Right atrium auricular region (tissue), 2 donors: Measurements from ENCODE around the gene CD6. TPM values are rescaled to one million over a fixed set of nuclear protein-coding genes. Genes with fewer than 3 reads are reported as not detected.

Experiments
- DNase-seq: peaks from one replicate; pipeline ENCODE4 v3.0.0-alpha.2; 2019; ENCODE audit warnings: low spot score
- H3K27ac ChIP-seq, 2 donors: fragments of 200-600 bp; sonication (generic); 1 replicate in 1 of 2; 2 replicates in 1 of 2; pipeline ENCODE4 v1.5.1; 2016 to 2019
- H3K27me3 ChIP-seq, 2 donors: fragments of 200-600 bp; sonication (generic); one replicate each; pipeline versions ENCODE4 v1.5.1 to v1.6.0; 2017 to 2019
- H3K36me3 ChIP-seq: fragments of 200-600 bp; sonication (generic); one replicate; pipeline ENCODE4 v1.5.1; 2016
- H3K4me1 ChIP-seq, 2 donors: fragments of 200-600 bp; sonication (generic); one replicate each; pipeline versions ENCODE4 v1.5.1 to v1.6.0; 2017 to 2019
- H3K4me3 ChIP-seq, 2 donors: fragments of 200-600 bp; sonication (generic); 1 replicate in 1 of 2; 2 replicates in 1 of 2; pipeline ENCODE4 v1.5.1; 2017 to 2019; ENCODE audit warnings: mild to moderate bottlenecking in 1 of 2, moderate library complexity in 1 of 2
- H3K9me3 ChIP-seq, 2 donors: fragments of 200-600 bp; sonication (generic); one replicate each; pipeline ENCODE4 v1.5.1; 2019
- total RNA-seq, 2 donors: library from RNA; depleted of rRNA; stranded (reverse); fragments of >200 nt; gene quantifications; one replicate each; pipeline ENCODE4 v1.1.0, GENCODE V29; 2016
- TF ChIP-seq, protein P1 (sequence below), 2 donors: fragments of 200-600 bp; sonication (generic); IDR thresholded peaks; one replicate each; pipeline ENCODE4 v1.5.1; 2019; ENCODE audit warnings: antibody characterized with exemption in 2 of 2

Gene CD6
- total RNA-seq, 2 donors from 2014 or later, result 0.48 to 0.79 TPM

DNA sequence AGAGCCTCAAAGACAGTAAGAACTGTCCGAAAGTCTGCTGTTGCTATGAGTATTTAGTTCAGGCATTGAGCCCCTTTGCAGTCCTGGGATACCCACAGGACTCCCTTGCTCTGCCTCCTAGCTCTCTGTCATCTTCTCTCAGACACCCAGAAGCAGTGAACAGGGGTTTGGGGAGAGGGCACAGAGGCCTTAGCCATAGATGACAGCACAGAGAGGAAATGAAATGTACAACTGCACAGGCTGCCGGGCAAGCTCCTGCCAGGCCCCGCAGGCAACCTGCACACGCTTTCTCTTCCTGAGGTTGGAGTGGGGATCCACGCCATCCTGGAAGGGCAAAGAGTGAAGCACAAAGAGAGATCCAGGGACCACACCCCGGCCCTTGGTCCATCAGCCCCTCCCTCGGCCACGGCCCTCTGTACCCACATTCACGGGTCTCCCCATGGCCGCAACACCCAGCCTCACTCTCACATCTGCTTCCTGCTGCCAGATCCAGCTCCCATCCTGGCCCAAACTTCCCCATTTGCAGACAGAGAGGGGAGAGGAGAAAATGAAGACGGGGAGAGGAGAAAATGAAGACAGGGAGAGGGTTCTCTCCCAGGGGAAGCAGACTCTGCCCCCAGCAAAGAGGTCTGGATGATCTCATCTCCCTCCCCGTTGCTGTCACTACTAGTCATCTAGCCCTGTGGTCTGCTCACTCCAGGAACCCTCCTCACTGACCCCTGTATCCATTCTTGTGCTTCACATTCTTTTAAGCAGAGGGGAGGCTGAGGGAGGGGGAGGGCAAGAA lies 40.7 kb downstream of the CD6 start:
- H3K27ac ChIP-seq, result no peak overlapping the region
- no peak overlapping the region for H3K4me3 ChIP-seq
- peaks cover 0 to 15% of the 10 kb centered on the region in 2 donors for H3K4me1 ChIP-seq
- DNase-seq, result no peak
- no peaks in the 10 kb centered on the region for H3K9me3 ChIP-seq
- H3K36me3 ChIP-seq, result no peaks in the 10 kb centered on the region
- TF ChIP-seq, protein P1, sequence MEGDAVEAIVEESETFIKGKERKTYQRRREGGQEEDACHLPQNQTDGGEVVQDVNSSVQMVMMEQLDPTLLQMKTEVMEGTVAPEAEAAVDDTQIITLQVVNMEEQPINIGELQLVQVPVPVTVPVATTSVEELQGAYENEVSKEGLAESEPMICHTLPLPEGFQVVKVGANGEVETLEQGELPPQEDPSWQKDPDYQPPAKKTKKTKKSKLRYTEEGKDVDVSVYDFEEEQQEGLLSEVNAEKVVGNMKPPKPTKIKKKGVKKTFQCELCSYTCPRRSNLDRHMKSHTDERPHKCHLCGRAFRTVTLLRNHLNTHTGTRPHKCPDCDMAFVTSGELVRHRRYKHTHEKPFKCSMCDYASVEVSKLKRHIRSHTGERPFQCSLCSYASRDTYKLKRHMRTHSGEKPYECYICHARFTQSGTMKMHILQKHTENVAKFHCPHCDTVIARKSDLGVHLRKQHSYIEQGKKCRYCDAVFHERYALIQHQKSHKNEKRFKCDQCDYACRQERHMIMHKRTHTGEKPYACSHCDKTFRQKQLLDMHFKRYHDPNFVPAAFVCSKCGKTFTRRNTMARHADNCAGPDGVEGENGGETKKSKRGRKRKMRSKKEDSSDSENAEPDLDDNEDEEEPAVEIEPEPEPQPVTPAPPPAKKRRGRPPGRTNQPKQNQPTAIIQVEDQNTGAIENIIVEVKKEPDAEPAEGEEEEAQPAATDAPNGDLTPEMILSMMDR (IDR thresholded peaks at IDR 0.05), result no peak
- no peaks in the 10 kb centered on the region for H3K27me3 ChIP-seq

DNA sequence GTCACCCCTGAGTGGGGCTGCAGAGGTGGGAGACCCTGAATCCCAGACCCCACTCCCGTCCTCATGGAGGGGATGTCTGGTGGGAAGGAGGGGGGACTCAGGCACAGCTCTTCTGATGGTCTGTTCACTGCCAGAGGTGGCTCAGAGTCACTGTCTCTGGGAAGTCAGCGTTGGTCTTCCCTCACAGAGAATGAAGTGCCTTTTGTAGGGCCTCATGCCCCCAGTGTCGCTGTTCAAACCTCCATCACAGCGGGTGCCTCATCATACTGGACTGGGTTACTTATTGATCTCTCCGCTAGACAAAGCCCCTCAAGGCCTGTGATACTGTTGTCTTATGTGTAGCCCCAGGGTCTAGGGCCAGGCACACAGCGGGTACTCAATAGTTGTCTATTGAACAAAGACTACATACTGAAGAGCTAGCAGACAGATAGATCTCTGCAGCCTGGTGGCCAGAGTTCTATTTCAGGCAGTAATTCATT lies 41.3 kb downstream of the CD6 start:
- Histone ChIP-seq H3K27ac (no peak overlapping the region), H3K36me3 (no peaks in the 10 kb centered on the region), H3K4me1 (peaks cover 0 to 9% of the 10 kb centered on the region in 2 donors), H3K9me3 (no peaks in the 10 kb centered on the region), H3K27me3 (no peaks in the 10 kb centered on the region), H3K4me3 (no peak overlapping the region)
- DNase-seq, result no peak
- TF ChIP-seq, protein P1 (IDR thresholded peaks at IDR 0.05), result no peak

GRCh38 chr11:61018059-61018458 lies 46.6 kb downstream of the CD6 start:
- no peaks in the 10 kb centered on the region for H3K9me3 ChIP-seq
- H3K27me3 ChIP-seq, result peaks cover 0 to 4% of the 10 kb centered on the region in 2 donors
- H3K27ac ChIP-seq, result no peak overlapping the region
- no peaks in the 10 kb centered on the region for H3K36me3 ChIP-seq
- H3K4me1 ChIP-seq, result no peaks in the 10 kb centered on the region
- no peak for DNase-seq
- TF ChIP-seq, protein P1 (IDR thresholded peaks at IDR 0.05), result no peak
- no peak overlapping the region for H3K4me3 ChIP-seq

DNA sequence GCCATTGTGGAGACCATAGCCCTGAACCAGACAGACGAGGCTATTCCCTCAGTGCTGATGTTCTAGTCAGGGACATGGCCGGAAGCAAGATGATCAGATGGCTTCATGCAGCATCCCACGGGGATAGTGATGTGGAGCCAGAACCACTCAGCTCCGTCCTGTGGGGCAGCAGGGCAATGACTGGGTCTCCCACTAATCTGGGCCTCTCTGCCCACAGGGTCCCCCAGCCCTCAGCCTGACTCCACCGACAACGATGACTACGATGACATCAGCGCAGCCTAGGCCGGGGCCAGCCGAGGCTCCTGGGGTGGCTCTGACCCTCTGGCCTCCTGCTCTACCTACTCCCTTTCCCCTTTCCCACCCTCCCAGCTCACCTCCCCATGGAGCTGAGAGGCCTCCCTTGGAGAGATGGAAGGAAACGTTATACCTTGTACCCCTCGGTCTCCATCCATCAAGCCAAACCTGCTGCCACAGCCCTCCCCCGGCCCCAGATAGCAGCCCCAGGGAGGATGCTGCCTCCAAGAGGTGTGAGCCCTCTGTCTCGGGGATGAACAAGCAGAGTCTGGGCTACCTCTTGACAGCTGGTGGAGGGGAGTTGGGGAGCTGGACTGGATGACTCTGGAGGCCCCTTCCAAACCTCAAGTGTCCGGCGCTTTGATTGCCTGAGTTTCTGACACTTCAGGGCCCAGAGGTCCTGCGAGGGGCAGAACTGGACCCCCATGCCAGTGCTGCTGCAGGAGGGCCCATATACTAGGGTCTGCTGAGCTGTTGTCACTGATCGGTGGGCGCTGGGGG lies 47.8 kb downstream of the CD6 start:
- TF ChIP-seq, protein P1 (IDR thresholded peaks at IDR 0.05), result no peak
- DNase-seq, result no peak
- no peak overlapping the region for H3K4me3 ChIP-seq
- no peaks in the 10 kb centered on the region for H3K36me3 ChIP-seq
- H3K9me3 ChIP-seq, result no peaks in the 10 kb centered on the region
- peaks cover 0 to 7% of the 10 kb centered on the region in 2 donors for H3K4me1 ChIP-seq
- H3K27me3 ChIP-seq, result peaks cover 0 to 4% of the 10 kb centered on the region in 2 donors
- no peak overlapping the region for H3K27ac ChIP-seq

- Histone ChIP-seq H3K4me3 (no peak overlapping the region), H3K27me3 (peaks cover 0 to 4% of the 10 kb centered on the region in 2 donors), H3K27ac (no peak overlapping the region), H3K9me3 (no peaks in the 10 kb centered on the region), H3K36me3 (no peaks in the 10 kb centered on the region), H3K4me1 (peaks cover 0 to 7% of the 10 kb centered on the region in 2 donors)
- TF ChIP-seq, protein P1 (IDR thresholded peaks at IDR 0.05), result no peak
- no peak for DNase-seq
Measured at GRCh38 chr11:61019832-61020405, 48.4 kb downstream of the CD6 start.
